22Rv1 (cell line): ENCODE data around the gene TLNRD1.

Experiments
- H3K27ac ChIP-seq: fragments of 450-650 bp; 2 replicates; pipeline ENCODE4 v1.5.1; 2017
- CTCF ChIP-seq: fragments of 450-650 bp; IDR thresholded peaks from 2 replicates; pipeline ENCODE4 v1.5.1; 2017; ENCODE audit warnings: mild to moderate bottlenecking
- ZFX ChIP-seq: fragments of 450-650 bp; IDR thresholded peaks from 2 replicates; pipeline ENCODE4 v1.6.1; 2017; ENCODE audit warnings: antibody characterized with exemption, borderline replicate concordance

Gene TLNRD1

GRCh38 chr15:81012588-81012987, 11.9 kb downstream of the TLNRD1 start:
- TF ChIP-seq CTCF (no peak), ZFX (no peak)
- H3K27ac ChIP-seq: no peak overlapping the region

GRCh38 chr15:81013396-81013929, 12.7 kb downstream of the TLNRD1 start:
- H3K27ac ChIP-seq: no peak overlapping the region
- TF ChIP-seq CTCF (no peak), ZFX (no peak)

- no peak overlapping the region for H3K27ac ChIP-seq
- TF ChIP-seq CTCF (no peak), ZFX (no peak)
Measured at GRCh38 chr15:81014446-81015093, 13.8 kb downstream of the TLNRD1 start.

- no peak for TF ChIP-seq CTCF
- no peak for TF ChIP-seq ZFX
Measured at GRCh38 chr15:81015621-81016488, 15.1 kb downstream of the TLNRD1 start.

GRCh38 chr15:81016489-81017068, 15.9 kb downstream of the TLNRD1 start:
- no peak overlapping the region for H3K27ac ChIP-seq
- no peak for TF ChIP-seq CTCF
- TF ChIP-seq ZFX: no peak

More at GRCh38 chr15:81015621-81016488, 15.1 kb downstream of the TLNRD1 start:
- H3K27ac ChIP-seq: no peak overlapping the region

GRCh38 chr15:81018197-81018596, 17.5 kb downstream of the TLNRD1 start:
- no peak for TF ChIP-seq CTCF
- TF ChIP-seq ZFX: no peak
- no peak overlapping the region for H3K27ac ChIP-seq

GRCh38 chr15:81021321-81021720, 20.6 kb downstream of the TLNRD1 start:
- H3K27ac ChIP-seq: no peak overlapping the region
- TF ChIP-seq CTCF: no peak
- TF ChIP-seq ZFX: no peak
